Neutrophil (primary cell): ENCODE measurements around the gene PRDM15.

Experiments used
- H3K27ac ChIP-seq: fragments of 200-600 bp; sonication (generic); 2 replicates; pipeline ENCODE4 v1.5.1; 2016; ENCODE audit warnings: mild to moderate bottlenecking, moderate library complexity
- H3K27me3 ChIP-seq: fragments of 200-600 bp; sonication (generic); 2 replicates; pipeline ENCODE4 v1.6.0; 2016; ENCODE audit warnings: mild to moderate bottlenecking
- H3K36me3 ChIP-seq: fragments of 200-600 bp; sonication (generic); 2 replicates; pipeline ENCODE4 v1.5.1; 2017
- H3K4me1 ChIP-seq, 2 experiments: fragments of 200-600 bp in 1 of 2; sonication (generic) in 1 of 2; 1 replicate in 1 of 2; 2 replicates in 1 of 2; pipeline versions ENCODE4 v1.5.1 to v1.6.1; 2013 to 2016; ENCODE audit warnings: low read depth in 1 of 2, low read length in 1 of 2, mild to moderate bottlenecking in 1 of 2, moderate library complexity in 1 of 2; ENCODE audit not compliant: control insufficient read depth in 1 of 2, insufficient read depth in 1 of 2
- H3K4me3 ChIP-seq, 2 experiments: fragments of 200-600 bp in 1 of 2; sonication (generic) in 1 of 2; 1 replicate in 1 of 2; 2 replicates in 1 of 2; pipeline ENCODE4 v1.5.1; 2013 to 2016; ENCODE audit warnings: low read depth in 1 of 2, low read length in 1 of 2, mild to moderate bottlenecking in 1 of 2, moderate library complexity in 1 of 2
- H3K9me3 ChIP-seq: fragments of 200-600 bp; sonication (generic); 2 replicates; pipeline ENCODE4 v1.5.1; 2016
- CTCF ChIP-seq: fragments of 200-600 bp; sonication (generic); IDR thresholded peaks from 2 replicates; pipeline ENCODE4 v1.5.1; 2016; ENCODE audit warnings: antibody characterized with exemption

Gene PRDM15

GRCh38 chr21:41833497-41834115 lies 45.5 kb downstream of the PRDM15 start:
- peaks cover 43% of the 10 kb centered on the region for H3K36me3 ChIP-seq
- H3K9me3 ChIP-seq, result no peaks in the 10 kb centered on the region
- no peak overlapping the region for H3K4me3 ChIP-seq
- no peak overlapping the region for H3K27ac ChIP-seq
- H3K27me3 ChIP-seq, result no peaks in the 10 kb centered on the region
- no peaks in the 10 kb centered on the region for H3K4me1 ChIP-seq
- no peak for TF ChIP-seq CTCF

- Histone ChIP-seq H3K9me3 (no peaks in the 10 kb centered on the region), H3K4me1 (no peaks in the 10 kb centered on the region), H3K27ac (no peak overlapping the region)
Observed at GRCh38 chr21:41832596-41833496, 46.3 kb downstream of the PRDM15 start.

GRCh38 chr21:41831866-41832595 lies 47.1 kb downstream of the PRDM15 start:
- Histone ChIP-seq H3K27ac (no peak overlapping the region), H3K36me3 (peaks cover 33% of the 10 kb centered on the region), H3K4me3 (no peak overlapping the region), H3K4me1 (no peaks in the 10 kb centered on the region), H3K9me3 (no peaks in the 10 kb centered on the region), H3K27me3 (no peaks in the 10 kb centered on the region)
- TF ChIP-seq CTCF, result no peak

More at GRCh38 chr21:41832596-41833496, 46.3 kb downstream of the PRDM15 start:
- TF ChIP-seq CTCF, result no peak
- Histone ChIP-seq H3K27me3 (no peaks in the 10 kb centered on the region), H3K4me3 (no peak overlapping the region), H3K36me3 (peaks cover 40% of the 10 kb centered on the region)

- Histone ChIP-seq H3K9me3 (no peaks in the 10 kb centered on the region), H3K27ac (no peak overlapping the region), H3K36me3 (peaks cover 30% of the 10 kb centered on the region), H3K27me3 (no peaks in the 10 kb centered on the region), H3K4me1 (no peaks in the 10 kb centered on the region), H3K4me3 (no peak overlapping the region)
- no peak for TF ChIP-seq CTCF
Observed at GRCh38 chr21:41831453-41831831, 47.7 kb downstream of the PRDM15 start.

GRCh38 chr21:41830764-41831452 lies 48.2 kb downstream of the PRDM15 start:
- no peak overlapping the region for H3K4me3 ChIP-seq
- H3K4me1 ChIP-seq, result no peaks in the 10 kb centered on the region
- no peaks in the 10 kb centered on the region for H3K9me3 ChIP-seq
- TF ChIP-seq CTCF, result no peak
- H3K27me3 ChIP-seq, result no peaks in the 10 kb centered on the region
- peaks cover 26% of the 10 kb centered on the region for H3K36me3 ChIP-seq
- no peak overlapping the region for H3K27ac ChIP-seq
